GM19025 (cell line): ENCODE results near the gene BTBD19.
"Not testable (repeated sequence)": the region's sequence is repeated elsewhere in the genome, so short reads cannot be mapped to it uniquely, and the experiment has no call there.

Experiments used
- ATAC-seq: cut with Tn5 transposase; IDR thresholded peaks from one replicate; pipeline ENCODE4 v1.9.1; 2021; ENCODE audit warnings: mild to moderate bottlenecking, low read depth, moderate library complexity; ENCODE audit not compliant: unreplicated experiment

Gene BTBD19

DNA sequence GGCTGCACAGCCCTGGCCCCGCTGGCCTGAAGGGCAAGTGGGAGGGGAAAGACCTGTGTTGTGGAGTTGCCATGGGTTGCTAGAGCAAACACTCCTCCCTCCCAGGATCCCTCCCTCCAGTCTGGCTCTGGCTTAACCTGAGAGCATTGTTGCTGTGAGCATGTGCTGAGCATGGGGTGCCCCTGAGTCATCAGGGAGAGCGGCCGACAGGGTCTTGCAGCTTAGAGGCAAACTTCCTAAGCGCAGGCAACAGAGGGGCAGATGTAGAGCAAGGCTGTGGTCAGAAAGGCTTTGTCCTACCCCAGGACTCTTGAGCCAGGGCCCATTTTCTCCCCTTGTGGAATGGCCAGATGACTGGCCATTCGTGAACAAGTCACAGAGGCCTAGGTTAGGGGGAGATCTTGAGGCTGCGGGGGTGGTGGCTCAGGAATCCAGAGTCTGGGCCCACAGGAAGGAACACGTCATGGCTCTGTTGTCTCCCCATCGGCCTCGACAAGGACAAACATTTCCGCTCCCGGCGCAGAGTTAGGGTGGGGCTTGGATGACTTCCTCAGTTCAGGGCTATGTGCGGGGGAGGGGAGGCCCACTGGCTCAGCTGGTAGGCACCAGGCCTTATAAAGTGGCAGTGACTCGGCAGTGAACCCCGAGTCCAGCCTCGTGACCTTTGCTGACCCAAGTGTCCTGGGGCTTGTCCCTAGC is 810 bp upstream of the BTBD19 start:
- peak; percentile 31 for ATAC-seq

GRCh38 chr1:44808938-44809917 is 905 bp downstream of the BTBD19 start:
- ATAC-seq = no peak

DNA sequence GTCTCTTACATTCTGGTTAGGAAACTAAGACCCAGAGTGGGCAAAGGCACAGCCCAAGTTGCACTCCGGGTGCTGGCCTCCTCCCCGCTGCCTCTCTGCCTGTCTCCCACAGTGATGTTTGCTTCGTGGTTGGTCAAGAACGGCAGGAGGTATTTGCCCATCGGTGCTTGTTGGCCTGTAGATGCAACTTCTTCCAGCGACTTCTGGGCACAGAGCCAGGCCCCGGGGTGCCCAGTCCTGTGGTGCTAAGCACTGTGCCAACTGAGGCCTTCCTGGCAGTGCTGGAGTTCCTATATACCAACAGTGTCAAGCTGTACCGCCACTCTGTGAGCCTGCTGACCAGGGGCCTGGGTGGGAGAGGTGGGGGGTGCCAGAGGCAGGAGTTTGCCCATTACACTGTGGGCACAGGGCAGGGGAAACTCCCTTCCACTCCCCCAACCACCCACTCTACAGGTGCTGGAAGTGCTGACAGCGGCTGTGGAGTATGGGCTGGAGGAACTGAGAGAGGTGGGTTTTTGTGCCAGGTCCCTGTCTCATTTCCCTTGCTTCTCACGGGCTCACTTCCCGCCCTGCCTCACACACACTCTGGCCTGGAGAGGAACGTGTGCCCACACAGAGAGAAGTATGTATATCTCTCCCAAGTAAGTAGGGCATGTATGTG is 1.9 kb downstream of the BTBD19 start:
- no peak for ATAC-seq

- not testable (repeated sequence) for ATAC-seq
Observed at GRCh38 chr1:44810762-44811105, 2.4 kb downstream of the BTBD19 start.

- ATAC-seq = no peak
Observed at GRCh38 chr1:44811234-44811633, 2.9 kb downstream of the BTBD19 start.

GRCh38 chr1:44812822-44813543 is 4.7 kb downstream of the BTBD19 start:
- ATAC-seq = no peak

DNA sequence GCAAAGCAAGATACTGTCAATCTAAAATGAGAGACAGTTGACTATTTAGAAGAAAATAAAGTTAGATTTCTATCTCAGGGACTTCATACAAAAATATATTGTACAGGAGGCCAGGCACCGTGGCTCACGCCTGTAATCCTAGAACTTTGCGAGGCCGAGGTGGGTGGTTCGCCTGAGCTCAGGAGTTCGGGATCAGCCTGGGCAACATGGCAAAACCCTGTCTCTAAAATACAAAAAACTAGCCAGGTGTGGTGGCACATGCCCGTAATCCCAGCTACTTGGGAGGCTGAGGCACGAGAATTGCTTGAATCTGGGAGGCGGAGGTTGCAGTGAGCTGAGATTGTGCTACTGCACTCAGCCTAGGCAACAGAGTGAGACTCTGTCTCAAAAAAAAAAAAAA is 7.6 kb downstream of the BTBD19 start:
- ATAC-seq = not testable (repeated sequence)

- no peak for ATAC-seq
Observed at GRCh38 chr1:44817307-44817706, 9.0 kb downstream of the BTBD19 start.

- ATAC-seq = no peak
Observed at GRCh38 chr1:44817771-44818495, 9.6 kb downstream of the BTBD19 start.

DNA sequence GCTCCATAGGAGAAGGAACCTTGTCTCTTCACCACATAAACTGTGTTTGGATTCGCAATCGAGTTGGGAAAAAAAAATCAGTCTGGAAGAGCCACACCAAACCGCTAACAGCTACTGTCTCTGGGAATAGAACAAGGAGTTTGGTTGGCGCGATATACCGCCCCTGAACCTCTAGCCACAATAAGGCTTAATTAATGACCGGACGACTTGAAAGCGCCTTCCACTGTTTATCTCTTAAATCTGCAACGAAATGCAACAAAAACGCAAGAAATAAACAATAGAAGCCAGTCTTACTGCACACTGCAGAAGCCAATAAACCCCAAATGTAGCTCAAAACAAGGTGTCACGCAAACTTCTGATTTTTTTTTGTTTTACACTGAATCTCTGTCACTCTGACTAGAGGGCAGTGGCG is 10.9 kb downstream of the BTBD19 start:
- ATAC-seq = no peak

GRCh38 chr1:44819608-44820327 is 11.4 kb downstream of the BTBD19 start:
- ATAC-seq = peak; percentile 76

- no peak for ATAC-seq
Observed at GRCh38 chr1:44820328-44821239, 12.3 kb downstream of the BTBD19 start.

- ATAC-seq = no peak
Observed at GRCh38 chr1:44821240-44821715, 13.0 kb downstream of the BTBD19 start.

- ATAC-seq = no peak
Observed at GRCh38 chr1:44822131-44822701, 13.9 kb downstream of the BTBD19 start.

GRCh38 chr1:44822981-44823451 is 14.7 kb downstream of the BTBD19 start:
- no peak for ATAC-seq

GRCh38 chr1:44824392-44824791 is 16.1 kb downstream of the BTBD19 start:
- not testable (repeated sequence) for ATAC-seq

DNA sequence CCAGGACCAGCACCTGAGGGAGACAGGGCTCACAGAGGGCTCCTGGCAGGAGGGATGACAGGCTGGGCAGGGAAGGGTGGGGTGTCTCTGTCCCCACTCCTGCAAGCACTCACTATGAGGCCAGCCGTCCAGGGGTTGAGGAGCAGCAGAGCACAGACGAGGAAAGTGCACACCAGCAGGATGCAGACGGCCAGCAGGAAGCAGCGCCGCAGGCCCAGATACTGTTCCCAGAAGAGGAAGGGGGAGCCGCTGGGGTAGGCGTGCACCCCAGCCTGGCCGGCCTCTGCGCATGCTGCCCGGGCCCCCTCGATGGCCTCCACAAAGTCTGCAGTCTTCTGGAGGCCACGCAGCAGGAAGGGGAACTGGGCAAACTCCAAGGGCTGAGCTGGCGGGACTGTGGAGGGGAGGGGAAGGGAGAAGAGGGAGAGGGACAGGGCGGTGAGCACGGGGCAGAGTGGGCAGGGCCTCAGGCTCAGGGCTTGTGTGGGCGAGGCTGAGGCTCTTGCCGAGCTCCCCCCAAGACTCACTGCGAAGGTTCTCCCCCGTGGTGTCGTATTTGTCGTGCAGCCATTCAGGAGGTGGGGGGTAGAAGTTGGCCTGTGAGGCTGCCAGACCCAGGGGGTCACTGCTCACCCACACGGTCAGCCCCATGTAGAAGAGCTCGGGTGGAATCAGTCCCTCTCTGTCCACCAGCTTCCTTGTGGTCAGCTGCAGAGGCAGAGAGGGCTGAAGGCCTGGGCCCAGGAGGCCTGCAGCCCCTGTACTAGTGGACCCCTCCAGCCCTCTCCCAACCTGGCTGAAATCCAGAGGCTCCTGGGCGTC is 18.3 kb downstream of the BTBD19 start:
- no peak for ATAC-seq
